ENCODE data around the gene ACRV1. TPM values are rescaled to one million over a fixed set of nuclear protein-coding genes. Genes with fewer than 3 reads are reported as not detected.

Gene ACRV1
- total and polyA plus RNA-seq, 2 of the 13 experiments (the other 11 are each of a cell fraction or from before 2014, with no cell fraction given): not detected

GRCh38 chr11:125671561-125671960, 9.1 kb downstream of the ACRV1 start:
- no TSS peak for BruUV-seq (replicated peaks)
- in situ Hi-C loops (cut with HindIII; ENCODE audit: extremely low pct_ligation_motif_present, low pct_unique_long_range_greater_than_20kb) (no loop called here), intact Hi-C loops (cut with micrococcal nuclease; ENCODE audit: unreplicated experiment) (no loop called here)
- Histone ChIP-seq H3K4me3 (replicated peaks in 1 of 3; ENCODE audit: insufficient read depth in 1 of 3, low read depth in 2 of 3, low read length in 3 of 3) (no peak overlapping the region), H3K4me1 (ENCODE audit: insufficient read depth, low read length) (no peaks in the 10 kb centered on the region), H3K36me3 (replicated peaks in 1 of 2; ENCODE audit: control insufficient read depth in 1 of 2, insufficient read depth in 2 of 2, low read length in 2 of 2) (peaks cover 0 to 15% of the 10 kb centered on the region in 2 experiments; a peak in 2 of 5 replicates), H3K27ac (ENCODE audit: extremely low read length, insufficient read depth, low read length) (no peak overlapping the region), H4K20me1 (ENCODE audit: insufficient read depth, low read length) (no peaks in the 10 kb centered on the region), H3K79me2 (ENCODE audit: insufficient read depth, low read length) (no peaks in the 10 kb centered on the region), H3K9ac (ENCODE audit: insufficient read depth, low read depth, low read length) (no peak overlapping the region), H3K9me3 (ENCODE audit: low read length) (no peaks in the 10 kb centered on the region), H2AFZ (ENCODE audit: low read length) (no peak overlapping the region), H3K4me2 (ENCODE audit: low read depth, low read length) (no peak overlapping the region), H3K27me3 (ENCODE audit: control insufficient read depth in 1 of 2, insufficient read depth in 2 of 2, low read length in 2 of 2) (no peaks in the 10 kb centered on the region)
- FAIRE-seq: no peak
- DNase-seq (ENCODE audit: low spot score): no peak
- no peak for ATAC-seq
- TF ChIP-seq ZKSCAN1 (IDR thresholded peaks at IDR 0.05; ENCODE audit: low read length) (no peak), DNMT3B (CRISPR knock-in tag; conservative IDR thresholded peaks at IDR 0.05) (no peak), TEF (CRISPR knock-in tag; IDR thresholded peaks at IDR 0.05) (no peak), SMARCC2 (IDR thresholded peaks at IDR 0.05) (no peak), ZNF496 (CRISPR knock-in tag; IDR thresholded peaks at IDR 0.05; ENCODE audit: insufficient replicate concordance) (no peak), ZNF12 (CRISPR knock-in tag; IDR thresholded peaks at IDR 0.05) (no peak), ZNF878 (CRISPR knock-in tag; IDR thresholded peaks at IDR 0.05) (no peak), ZNF772 (CRISPR knock-in tag; IDR thresholded peaks at IDR 0.05) (no peak), CC2D1A (CRISPR knock-in tag; IDR thresholded peaks at IDR 0.05) (no peak), ELF3 (CRISPR knock-in tag; IDR thresholded peaks at IDR 0.05) (no peak), DMAP1 (CRISPR knock-in tag; IDR thresholded peaks at IDR 0.05) (no peak), FLYWCH1 (CRISPR knock-in tag; IDR thresholded peaks at IDR 0.05) (no peak)
- ChIA-PET CTCF (ENCODE audit: low intra/inter-chr PET ratio, low total read pairs) (no interaction called here), POLR2A (no interaction called here)
- WGBS (ENCODE audit: low lambda C conversion rate): 95% methylated on average over 2 of the region's 2 CpGs

Measured in HepG2 (cell line).